Glomerular endothelial cell (primary cell): ENCODE measurements around the gene GRAMD1B. TPM values are rescaled to one million over a fixed set of nuclear protein-coding genes. Genes with fewer than 3 reads are reported as not detected.
"Not testable (repeated sequence)": the region's sequence is repeated elsewhere in the genome, so short reads cannot be mapped to it uniquely, and the experiment has no call there.

Experiments used
- DNase-seq: peaks from one replicate; pipeline ENCODE4 v3.0.0-alpha.2; 2011; ENCODE audit warnings: low read depth, low spot score; ENCODE audit errors: extremely low read depth
- total RNA-seq: library from RNA; depleted of rRNA; stranded (reverse); fragments of >200 nt; gene quantifications from 2 replicates; pipeline ENCODE4 v1.2.3, GENCODE V29; 2015

The GRAMD1B gene
- total RNA-seq, 1 donor from 2014 or later, result 6.9 TPM

GRCh38 chr11:123559523-123559955 is 129.5 kb downstream of the GRAMD1B start:
- DNase-seq, result no peak

- DNase-seq, result no peak
These were observed 129.9 kb downstream of the GRAMD1B start for GRCh38 chr11:123560006-123560405.

- no peak for DNase-seq
These were observed 131.3 kb downstream of the GRAMD1B start for GRCh38 chr11:123561431-123561800.

DNA sequence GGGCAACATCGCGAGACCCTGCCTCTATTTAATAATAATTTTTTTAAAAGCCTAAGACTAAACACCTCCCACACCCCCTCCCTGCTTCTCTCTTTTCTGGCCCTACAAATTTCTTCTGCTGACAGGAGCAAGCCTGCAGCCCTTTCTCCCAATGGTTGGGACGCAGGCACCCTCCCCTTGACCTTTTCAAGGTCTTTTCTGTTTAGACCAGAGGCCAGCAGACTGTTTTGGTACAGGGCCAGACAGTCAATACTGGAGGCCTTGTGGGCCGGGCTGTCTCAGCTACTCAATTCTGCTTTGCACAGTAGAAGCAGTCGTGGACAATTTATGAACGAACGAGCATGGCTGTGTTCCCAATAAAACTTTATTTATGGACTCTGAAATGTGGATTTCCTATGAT is 132.1 kb downstream of the GRAMD1B start:
- DNase-seq, result no peak

DNA sequence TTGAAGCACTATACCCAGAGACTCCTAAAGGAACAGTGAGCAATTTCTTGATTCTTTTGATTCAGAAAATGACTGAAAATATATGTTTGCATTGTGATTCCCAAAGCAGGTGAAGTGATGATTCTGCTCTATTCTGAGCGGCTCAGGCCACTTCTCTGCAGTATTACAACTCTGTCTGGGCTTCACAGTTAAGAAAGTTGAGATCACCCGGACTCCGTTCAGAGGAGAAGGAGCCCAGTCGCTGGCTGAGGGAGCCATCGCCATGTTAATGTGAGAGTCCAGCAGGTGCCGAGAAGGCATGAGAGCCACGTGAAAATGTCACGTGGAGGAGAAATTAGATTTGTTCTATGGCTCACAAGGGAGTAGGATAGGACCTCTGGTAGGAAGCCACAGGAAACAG is 132.8 kb downstream of the GRAMD1B start:
- DNase-seq, result no peak

- DNase-seq, result no peak
These were observed 134.2 kb downstream of the GRAMD1B start for GRCh38 chr11:123564221-123564620.

GRCh38 chr11:123566852-123567251 is 136.8 kb downstream of the GRAMD1B start:
- DNase-seq, result no peak

DNA sequence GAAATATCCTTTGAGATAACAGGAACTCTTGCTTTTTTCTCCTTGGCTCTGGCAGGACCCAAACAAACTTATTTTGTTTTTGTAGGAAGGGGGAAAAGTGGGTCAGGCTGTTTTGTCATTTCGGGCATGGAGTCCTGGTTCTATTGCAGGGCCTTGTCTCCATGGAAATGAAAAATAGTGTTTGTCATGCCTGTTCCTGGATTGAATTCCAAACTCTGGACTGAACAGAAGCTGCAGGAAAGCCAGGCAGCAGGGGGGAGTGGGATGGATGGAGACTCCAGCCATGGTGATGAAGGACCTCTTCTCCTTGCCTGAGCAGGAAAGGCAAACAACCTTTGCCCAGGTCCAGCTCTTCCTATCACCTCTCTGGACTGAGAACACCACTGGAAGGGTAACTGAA is 137.4 kb downstream of the GRAMD1B start:
- DNase-seq, result no peak

DNA sequence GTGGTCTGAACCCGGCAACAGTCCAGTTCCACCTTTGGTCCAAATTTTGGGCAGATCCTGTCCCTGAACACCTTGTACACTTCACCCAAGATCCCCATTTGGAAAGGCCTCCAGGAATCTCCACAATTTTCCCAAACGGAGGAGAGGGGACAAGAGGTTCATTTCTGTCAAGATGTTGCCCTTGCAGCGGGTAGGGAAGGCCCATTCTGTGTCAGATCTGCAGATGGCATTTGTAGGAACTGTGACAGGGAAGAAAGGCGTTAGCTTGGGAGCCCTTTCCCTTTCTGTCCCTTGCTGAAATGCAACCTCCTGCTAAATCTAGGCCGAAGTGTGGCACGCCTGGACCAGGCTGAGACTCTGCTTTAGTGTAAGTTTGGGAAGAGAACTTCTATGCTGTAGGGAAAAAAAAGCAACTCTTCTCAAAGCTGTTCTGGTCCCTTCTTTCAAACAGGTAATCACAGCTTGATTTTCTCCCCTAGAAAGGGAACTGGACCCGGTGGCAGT is 138.3 kb downstream of the GRAMD1B start:
- DNase-seq, result no peak

DNA sequence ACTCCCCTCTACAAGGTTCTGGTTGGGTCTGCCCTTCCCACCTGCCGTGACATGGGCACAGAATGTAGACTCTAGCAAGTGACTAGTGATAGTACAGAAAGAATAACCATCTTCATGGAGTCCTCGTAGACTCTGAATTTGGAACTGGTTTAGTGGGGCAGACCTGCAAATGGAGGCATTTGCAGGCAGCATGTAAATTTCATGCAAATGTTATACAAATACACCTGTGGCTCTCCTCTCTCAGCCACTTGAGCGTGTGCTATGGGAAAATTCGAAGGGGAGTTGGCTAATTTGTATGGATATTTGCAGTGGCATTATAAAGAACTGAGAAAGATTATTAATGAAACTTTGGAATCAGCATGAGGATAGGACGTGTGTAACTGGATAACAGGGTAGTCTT is 139.3 kb downstream of the GRAMD1B start:
- no peak for DNase-seq

- DNase-seq, result no peak
These were observed 141.0 kb downstream of the GRAMD1B start for GRCh38 chr11:123570939-123571580.

DNA sequence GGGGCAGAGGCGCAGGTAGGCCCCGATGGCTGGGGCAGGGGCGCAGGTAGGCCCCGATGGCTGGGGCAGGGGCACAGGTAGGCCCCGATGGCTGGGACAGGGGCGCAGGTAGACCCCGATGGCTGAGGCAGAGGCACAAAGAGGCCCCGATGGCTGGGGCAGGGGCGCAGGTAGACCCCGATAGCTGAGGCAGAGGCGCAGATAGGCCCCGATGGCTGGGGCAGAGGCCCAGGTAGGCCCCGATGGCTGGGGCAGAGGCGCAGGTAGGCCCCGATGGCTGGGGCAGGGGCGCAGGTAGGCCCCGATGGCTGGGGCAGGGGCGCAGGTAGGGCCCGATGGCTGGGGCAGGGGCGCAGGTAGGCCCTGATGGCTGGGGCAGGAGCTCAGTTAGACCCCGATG is 142.7 kb downstream of the GRAMD1B start:
- DNase-seq, result not testable (repeated sequence)

DNA sequence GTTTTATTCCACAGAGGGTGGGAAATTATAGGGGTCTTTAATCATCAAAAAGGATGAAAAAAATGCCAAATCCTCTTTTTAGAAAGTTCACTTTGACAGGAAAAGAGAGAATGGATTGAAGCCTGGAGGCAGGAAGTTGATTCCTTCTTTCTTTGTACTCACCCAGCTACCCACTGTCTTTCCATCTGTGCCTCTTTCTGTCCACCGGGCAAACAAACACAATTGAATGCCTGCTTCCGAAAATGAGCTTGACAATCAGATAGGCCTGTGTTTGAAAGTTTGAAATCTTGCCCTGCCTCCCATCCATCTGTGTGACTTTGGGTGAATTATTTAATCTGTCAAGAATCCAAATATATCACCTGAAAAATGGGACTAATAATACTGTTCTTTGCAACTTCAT is 143.2 kb downstream of the GRAMD1B start:
- DNase-seq, result no peak

GRCh38 chr11:123575441-123575840 is 145.4 kb downstream of the GRAMD1B start:
- no peak for DNase-seq

GRCh38 chr11:123576082-123576481 is 146.0 kb downstream of the GRAMD1B start:
- no peak for DNase-seq

GRCh38 chr11:123576501-123576900 is 146.4 kb downstream of the GRAMD1B start:
- DNase-seq, result no peak

DNA sequence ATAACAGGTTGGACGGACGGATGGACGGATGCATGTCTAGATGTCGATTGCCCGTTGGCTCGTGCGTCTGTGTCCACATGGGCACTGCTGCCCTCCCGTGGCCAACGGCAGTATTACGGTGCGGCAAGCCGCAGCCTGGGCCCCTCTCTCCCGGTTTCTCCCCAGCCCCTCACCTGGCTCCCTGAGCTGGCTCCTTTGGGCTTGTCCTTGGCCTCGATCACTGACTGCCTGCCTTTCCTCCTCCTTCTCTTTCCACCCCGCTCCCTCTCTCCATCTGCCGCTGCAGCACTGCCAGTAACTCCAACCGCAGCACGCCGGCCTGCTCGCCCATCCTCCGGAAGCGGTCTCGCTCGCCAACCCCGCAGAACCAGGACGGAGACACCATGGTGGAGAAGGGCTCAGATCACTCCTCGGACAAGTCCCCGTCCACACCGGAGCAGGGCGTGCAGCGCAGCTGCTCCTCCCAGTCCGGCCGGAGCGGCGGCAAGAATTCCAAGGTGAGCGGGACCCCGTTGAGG is 147.1 kb downstream of the GRAMD1B start:
- DNase-seq, result no peak

DNA sequence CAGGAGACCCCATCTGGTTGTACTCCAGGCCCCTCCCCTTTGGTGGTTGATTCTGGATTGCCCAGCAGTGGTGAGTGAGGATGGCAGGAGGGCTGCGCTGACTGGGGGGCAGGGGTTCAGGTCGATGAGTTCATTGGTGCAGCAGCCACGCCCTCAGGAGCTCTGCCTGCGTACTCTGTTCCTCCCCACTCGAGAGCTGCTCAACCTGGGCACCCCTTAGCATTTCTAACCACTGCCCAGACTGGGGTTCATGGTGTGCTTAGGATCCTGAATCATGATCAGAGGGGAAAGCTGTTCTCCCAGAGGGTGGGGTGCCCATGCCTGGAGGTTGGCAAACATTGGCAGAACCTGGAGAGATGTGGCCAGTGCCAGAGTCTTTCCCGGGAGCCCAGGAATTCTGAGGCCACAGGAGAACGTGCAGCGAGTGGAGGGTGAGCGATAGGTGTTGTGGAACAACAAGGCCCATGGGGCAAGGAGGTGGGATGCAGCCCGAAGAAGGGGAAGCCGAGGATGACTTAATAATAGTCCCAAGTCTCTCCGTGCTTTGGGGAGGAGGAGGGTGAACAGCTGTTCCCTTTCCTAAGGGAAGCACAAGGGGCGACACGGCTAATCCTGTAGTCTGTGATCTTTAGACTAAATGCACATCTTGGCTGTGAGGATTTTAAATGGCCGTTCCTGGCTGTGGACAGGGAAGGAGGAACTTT is 148.9 kb downstream of the GRAMD1B start:
- no peak for DNase-seq

- DNase-seq, result no peak
These were observed 149.4 kb downstream of the GRAMD1B start for GRCh38 chr11:123579482-123579812.

DNA sequence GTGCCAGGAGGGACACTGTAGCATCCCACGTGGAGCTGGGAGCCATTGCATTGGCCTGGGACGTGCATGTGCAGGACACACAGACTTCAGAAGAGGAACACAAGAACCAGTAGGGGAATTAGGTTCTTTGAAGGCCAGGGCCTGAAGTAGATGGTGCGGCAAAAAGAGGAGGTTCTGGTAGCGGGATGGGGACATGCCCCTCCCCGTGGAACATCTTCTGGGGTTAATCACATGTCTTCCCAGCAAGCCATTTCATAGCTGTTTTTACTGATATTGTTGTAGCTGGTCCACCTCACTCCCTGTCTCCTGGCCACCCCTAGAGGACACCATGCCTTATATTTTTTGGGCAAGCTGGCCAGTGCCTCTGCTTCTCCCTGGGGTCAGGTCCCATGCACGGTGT is 150.1 kb downstream of the GRAMD1B start:
- DNase-seq, result no peak

DNA sequence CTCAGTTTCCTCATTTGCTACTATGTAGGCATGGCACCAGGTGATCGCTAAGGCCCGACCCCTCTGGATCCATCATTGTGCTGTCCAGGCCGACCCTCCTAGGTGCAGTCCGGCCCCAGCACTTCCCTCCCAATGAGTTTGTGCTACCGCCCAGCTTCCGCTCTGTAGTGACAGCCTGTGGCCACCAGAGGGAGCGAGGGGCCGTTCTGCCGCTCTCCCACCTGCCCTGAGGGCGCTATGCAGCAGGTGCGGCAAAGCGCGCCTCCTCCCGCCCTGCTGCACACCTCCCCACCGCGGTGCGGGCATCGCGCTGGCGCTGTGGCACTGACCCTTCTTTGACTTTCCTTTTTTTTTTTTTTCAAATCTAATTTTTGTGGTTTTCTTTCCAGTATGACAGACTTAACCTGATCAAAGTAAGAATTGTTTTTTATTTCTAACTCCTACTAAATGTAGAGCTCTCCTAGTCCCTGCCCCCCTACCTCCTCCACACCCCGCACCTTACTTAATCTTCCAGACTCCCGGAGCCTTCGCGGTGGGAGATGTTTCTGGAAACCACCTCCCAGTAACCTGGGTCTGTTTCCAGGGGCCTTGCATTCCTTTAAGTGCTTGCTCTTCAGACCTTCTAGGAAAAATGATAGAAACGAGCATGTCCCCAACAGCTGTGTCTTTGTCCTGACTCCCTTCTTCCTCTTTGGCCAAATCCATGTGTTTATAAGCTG is 150.6 kb downstream of the GRAMD1B start:
- DNase-seq, result no peak
